ENCODE results near the gene ASB8.
"Not testable (repeated sequence)": the region's sequence is repeated elsewhere in the genome, so short reads cannot be mapped to it uniquely, and the experiment has no call there.

The ASB8 gene

DNA sequence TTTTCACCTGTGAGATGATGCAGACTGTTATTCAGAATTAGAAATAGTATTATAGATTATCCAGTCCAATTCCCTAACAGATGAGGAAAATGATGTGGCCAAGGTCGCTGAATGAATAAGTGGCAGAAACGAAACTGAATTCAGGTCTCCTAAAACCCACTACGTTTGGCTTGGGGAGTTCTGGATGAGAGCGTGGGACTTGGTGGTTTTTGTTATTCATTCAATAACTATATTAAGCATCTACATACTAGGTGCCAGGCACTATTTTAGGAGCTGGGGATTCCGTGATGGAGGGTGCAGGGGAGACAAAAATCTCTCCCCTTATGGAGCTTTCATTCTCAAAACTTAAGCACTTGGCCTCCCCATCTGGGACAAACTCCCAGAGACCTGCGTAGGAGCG is 25.3 kb upstream of the ASB8 start:
- no peak for DNase-seq

DNA sequence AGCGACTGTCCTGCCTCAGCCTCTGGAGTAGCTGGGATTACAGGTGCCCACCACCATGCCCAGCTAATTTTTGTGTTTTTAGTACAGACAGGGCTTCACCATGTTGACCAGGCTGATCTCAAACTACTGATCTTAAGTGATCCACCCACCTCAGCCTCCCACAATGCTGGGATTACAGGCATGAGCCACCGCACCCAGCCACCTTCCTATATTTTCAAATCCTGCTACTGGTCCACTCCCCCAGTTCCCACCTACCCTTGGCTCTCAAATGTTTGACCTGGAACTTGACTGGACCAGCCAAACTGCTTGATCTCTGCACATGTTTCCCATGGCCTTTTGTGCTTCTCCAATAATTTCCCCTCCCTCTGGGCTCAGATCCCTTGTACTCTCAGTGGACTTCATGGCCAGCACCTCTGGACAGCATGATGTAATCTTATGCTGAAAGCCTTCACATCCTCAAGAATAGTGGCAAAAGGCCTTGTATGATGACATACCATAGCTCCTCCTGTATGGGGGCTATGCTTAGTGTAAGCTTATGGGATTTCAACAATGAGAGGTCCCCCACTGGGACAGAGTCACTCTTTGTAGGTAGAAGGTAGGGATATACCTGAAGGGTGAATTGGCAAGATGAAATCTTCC is 23.7 kb upstream of the ASB8 start:
- DNase-seq: no peak

GRCh38 chr12:48180424-48180823 is 23.1 kb upstream of the ASB8 start:
- no peak for DNase-seq

GRCh38 chr12:48179466-48179865 is 22.2 kb upstream of the ASB8 start:
- no peak for DNase-seq

- no peak for DNase-seq
These were observed 20.7 kb upstream of the ASB8 start for GRCh38 chr12:48177982-48178381.

DNA sequence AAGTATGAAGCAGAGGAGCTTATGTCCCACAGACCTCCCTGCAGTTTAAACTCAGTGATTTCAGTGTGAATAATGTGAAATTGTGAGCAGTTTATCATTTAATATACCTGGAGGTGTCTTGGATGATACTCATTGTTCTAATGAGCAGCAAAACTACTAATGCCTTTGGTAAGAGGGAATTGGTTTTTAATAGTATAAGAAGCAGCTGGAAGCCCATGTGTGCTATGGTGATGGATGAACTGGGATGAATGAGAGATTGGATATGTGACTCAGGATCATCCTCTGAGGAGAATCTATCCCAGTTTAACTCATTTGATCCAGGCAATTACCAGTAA is 19.1 kb upstream of the ASB8 start:
- no peak for DNase-seq

- DNase-seq: no peak
These were observed 18.5 kb upstream of the ASB8 start for GRCh38 chr12:48175613-48176416.

DNA sequence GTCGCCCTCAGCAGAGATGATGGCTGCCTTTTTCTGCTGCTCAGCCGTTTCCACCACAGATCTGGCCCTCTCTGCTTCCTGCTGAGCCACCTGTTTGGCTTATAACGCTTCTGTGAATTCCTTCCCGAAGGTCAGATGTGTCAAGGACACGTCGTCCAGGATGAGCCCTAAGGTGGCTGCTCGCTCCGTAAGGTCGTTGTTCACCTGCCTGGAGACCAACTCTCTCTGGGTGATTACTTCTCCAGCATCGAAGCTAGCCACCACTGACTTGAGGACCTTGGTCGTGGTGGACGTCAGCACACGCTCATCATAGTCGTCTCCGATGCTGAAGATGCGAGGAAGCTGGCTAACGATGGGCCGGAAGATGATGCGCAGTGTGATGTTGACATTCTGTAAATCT is 11.7 kb upstream of the ASB8 start:
- DNase-seq: no peak

DNA sequence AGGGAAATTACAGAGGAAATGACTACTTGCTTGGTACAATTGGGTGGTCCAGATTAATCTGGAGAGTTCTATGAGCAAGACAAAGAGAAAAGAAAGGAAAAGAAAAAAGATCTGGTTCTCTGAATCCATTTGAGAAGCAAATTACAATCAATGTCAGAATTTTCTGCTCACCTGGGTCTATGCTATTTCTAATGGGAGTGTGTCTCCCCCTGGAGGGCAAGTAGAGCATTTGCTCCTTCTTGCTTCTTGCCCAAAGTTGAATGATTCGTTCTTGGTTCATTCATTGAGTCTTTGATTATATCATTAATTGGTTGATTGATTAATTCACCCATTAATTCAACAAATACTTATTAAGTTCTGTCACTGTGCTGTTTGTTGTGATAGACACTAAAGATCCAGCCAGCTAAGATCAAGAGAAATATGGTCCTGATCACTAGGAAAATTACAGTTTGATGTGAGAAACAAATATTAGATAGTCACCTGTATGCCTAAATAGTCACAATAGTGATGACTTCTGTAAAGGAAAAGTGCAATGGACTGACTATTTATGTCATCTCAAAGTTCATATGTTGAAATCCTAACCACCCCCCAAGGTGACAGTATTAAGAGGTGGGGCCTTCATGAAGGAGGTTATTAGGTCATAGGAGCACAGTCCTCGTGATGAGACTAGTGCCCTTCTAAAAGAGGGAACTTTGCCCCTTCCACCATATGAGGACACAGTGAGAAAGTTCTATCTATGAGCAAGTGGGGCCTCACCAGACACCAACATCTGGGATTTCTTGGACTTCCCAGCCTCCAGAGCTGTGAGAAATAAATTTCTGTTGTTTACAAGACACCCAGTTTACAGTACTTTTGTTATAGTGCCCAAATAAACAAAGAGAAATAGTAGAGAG is 8.0 kb upstream of the ASB8 start:
- peak in 1 of 2 experiments; percentile 44 for DNase-seq

DNA sequence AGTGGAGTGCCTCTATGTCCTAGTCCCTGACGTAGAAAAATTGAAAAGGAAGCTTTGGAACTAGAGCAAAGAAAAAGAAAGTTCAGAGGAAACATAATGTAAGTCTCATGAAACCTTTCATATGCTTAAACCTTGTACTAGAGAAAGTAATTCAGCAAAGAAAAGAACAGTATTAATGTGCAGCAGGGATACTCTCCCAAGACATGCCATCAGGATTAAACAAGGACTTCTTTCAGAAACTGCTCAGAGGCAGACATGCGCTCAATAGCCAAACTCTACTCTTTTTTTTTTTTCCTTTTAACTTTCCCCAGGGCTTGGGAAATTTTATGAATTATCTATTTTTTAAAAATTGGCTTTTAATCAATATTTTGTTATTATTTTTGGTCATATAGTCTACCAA is 7.1 kb upstream of the ASB8 start:
- DNase-seq: no peak

DNA sequence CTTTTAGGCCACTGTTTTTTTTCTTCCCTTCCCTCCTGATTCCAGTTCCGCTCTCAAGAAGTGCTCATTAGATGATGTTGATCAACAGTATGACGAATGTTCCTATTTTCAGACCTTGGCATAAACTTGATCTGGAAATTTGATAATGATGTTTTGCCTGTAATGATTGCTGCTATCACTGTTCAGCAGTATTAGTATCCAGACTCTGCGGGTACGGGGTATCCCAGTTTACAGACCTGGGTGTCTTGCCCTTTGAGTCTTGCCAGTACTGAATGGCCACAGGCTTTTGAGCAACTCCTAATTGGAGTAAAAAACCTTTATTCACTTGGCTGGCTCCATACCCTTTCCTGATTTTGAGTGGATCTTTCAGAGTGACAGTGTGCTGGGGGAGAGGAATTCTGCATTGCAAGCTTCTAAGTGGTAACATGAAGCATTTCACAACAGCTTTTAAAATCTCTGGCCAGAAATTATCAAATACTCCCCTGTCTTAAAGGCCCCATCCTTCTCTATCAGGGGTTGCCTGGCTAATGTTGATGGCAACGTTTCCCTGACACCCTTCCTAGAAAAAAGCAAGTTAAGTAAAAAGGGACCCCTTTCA is 5.9 kb upstream of the ASB8 start:
- no peak for DNase-seq

- no peak for DNase-seq
These were observed 3.5 kb upstream of the ASB8 start for GRCh38 chr12:48160807-48161206.

DNA sequence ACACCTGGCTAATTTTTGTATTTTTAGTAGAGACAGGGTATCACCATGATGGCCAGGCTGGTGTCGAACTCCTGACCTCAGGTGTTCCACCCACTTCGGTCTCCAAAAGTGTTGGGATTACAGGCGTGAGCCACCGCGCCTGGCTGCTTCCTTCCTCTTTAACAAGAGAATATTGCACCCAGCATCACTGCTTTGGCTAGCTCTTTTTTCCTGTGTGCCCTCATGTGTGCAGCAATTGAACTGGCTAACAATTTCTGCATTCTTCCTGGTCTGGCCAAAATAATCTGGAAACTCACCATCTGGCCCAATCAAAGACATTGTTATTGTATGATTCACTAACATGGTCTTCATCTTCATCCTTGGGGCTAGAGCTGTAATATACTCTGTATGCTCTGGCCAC is 2.7 kb upstream of the ASB8 start:
- no peak for DNase-seq

DNA sequence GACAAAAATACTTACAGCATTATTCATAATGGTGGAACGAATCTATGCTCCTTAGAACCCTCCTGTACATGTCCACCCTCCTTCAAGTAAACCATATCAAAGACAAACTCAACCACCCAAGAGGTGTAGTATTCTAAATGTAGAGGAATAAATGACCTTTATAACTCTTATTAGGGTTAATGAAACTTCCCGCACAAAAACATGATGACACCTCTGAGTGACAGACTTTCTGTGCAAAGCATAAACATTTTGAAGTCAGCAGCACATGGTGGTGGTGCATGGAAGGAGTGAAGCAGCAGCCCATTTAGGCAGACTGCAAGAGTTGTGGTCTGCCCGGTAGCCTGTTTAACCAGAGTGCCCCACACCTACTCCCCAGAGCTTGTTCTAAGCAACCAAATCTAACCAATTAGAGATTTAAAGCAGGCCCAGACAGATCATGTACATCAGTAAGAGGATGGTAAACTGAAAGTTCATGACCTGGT is 615 bp upstream of the ASB8 start:
- no peak for DNase-seq

DNA sequence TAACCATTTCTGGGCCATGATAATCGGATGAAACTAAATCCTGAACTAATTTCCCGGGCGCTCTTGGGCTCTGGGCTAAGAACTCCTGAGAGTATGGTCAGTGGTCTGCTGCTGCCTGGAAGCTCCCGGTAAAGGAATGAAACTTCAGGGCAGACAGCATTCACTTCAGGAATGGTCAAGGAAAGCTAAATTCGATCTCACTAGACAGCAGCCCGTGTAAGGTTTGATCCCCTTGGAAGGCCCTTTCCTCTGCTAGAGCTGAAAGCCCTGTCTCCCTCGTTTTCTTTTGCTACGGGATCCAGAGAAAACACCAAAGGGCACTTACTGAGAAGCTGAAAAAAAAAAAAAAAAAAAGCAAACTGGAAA is 680 bp downstream of the ASB8 start:
- DNase-seq: no peak

- not testable (repeated sequence) for DNase-seq
These were observed 1.5 kb downstream of the ASB8 start for GRCh38 chr12:48155786-48156185.

DNA sequence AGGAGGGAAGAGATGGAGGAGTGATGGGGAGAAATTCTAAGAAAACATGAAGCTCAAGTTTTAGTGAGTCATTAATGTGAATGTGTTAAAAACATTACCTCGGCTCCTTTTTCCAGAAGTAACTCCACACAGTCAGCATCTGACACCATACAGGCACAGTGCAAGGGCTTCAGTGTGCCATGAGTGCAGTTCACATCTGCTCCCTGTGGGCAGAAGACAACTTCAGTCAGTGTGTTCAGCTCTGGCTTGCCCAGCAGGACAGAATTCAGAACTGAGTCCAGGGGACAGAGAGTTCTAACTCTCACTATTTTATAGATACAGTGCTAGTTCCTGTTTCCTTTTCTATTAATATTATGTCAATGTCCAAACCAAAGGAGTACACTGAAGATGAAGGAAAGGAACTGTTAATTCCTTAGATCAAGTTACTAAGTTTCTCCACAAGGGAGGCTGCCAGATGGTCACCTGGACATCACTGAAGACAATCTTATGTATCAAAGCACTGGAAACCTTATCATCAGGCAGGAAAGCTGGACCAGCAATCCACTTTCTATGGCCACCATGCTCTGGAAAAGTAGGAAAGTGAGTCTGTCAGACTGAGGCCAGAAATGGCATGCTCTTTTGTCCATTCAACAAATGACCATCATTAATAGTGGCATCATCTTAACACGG is 6.1 kb downstream of the ASB8 start:
- DNase-seq: no peak

DNA sequence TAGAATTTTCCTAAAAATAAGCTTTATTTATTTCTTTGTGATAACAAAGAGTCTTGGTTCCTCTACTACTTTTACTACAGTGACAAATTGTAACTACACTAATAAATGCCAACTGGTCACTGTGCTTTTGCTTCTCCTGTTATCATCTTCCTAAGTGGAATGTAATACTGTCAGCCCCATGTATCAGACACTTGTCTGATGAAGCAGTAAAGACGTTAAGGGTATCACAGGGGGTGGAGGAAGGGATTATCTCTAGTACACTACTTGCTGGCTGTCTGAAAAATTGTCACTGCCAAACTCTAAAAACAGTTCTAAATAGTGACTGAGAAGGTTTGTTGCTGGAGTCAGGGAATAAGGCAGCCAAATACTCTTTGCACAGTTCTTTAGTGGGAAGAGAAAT is 11.3 kb downstream of the ASB8 start:
- DNase-seq: no peak

DNA sequence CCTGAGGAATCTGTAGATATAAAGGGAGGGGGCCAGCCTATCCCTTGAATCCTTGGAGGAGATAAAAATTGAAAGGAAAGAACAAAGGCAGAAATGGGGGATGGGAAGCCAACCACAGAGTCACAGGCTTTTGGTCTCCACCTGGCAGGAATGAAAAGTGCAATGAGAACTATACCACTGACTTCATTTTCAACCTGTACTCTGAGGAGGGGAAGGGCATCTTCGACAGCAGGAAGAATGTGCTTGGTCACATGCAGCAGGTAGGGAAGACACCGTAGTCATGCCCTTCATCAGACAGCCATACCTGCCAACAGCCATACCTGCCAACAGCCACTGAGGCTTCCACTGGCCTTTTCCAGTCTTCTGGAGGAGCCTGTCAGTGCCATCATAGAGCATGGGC is 13.4 kb downstream of the ASB8 start:
- DNase-seq: no peak

GRCh38 chr12:48142818-48143674 is 14.3 kb downstream of the ASB8 start:
- DNase-seq: no peak

DNA sequence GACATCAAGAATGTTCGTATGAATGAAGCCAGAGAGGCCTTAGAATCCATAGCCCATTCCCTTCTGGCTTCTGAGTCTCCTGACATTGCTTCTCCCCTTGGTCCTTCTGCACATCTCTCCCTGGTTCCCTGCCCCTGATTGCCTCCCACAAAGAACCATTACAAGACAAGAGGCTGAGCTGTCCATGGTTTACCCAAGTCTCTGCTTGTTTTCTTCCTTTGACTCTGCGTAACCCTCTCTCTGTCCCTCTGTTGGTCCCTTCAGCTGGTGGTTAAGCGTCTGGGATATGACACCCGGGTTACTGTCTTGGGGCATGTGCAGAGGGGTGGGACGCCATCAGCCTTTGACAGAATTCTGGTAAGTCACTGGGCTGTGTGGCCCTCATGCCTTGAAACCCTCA is 22.3 kb downstream of the ASB8 start:
- DNase-seq: no peak

DNA sequence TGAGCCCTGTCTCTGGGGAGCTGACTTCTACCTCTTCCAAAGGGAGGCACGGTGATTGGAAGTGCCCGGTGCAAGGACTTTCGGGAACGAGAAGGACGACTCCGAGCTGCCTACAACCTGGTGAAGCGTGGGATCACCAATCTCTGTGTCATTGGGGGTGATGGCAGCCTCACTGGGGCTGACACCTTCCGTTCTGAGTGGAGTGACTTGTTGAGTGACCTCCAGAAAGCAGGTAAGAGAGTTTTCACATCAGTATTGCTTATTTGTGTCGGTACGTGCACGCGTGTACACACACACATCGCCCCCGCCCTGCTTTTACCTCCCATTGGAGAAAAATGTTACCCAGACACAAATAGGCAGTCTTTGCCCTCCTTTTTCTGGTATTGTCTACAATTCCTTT is 24.5 kb downstream of the ASB8 start:
- DNase-seq: no peak
